ENCODE measurements around the gene NECAB3.
"Not testable (repeated sequence)": the region's sequence is repeated elsewhere in the genome, so short reads cannot be mapped to it uniquely, and the experiment has no call there.

Gene NECAB3, protein sequence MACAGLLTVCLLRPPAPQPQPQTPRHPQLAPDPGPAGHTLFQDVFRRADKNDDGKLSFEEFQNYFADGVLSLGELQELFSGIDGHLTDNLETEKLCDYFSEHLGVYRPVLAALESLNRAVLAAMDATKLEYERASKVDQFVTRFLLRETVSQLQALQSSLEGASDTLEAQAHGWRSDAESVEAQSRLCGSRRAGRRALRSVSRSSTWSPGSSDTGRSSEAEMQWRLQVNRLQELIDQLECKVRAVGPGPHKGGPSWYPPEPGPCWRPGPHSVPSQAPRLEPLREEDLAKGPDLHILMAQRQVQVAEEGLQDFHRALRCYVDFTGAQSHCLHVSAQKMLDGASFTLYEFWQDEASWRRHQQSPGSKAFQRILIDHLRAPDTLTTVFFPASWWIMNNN

DNA sequence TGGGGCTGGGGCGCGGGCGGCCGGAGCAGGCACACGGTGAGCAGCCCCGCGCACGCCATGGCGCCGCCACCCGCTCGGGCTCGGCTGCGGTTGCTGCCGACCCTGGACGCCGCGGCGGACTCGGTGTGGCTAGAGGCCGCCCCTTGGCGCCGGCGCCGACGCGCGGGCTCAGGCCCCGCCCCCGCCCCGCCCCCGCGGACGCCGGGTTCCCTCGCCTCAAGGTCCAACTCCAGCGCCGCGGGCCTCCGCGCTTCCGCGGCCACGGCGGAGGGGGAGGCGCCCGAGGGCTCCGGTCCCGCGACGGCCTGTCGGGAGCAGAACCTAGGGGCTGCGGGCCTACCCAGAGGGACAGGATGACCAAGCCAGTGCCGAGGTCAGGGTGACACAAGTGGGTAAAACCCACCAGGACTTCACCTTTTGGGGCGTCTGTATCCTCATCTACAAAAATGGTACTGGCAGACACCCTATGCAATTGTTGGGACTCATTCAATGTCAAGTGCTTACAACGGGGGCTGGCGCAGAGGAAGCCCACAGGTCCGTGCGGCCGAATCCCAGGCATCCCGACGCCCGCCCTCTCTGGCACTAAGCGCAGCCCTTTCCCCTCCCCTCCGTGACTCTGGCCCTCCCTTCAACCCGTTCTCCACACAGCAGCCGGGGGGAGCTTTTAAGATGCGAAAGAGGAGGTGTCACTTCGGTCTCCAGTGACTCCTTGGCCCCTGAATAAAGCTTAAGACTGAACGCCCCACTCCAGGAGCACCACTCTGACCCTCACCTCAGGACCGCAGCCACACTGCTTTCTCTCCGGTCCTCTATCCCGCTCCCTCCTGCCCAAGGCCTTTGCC, at the start of gene NECAB3:
Gene NECAB3, minus strand, starts transcription at position 135 of the 842 bp plus-strand sequence. Its CDS starts 76 bp downstream, at position 59.
- DNase-seq, result peak; percentile 69

DNA sequence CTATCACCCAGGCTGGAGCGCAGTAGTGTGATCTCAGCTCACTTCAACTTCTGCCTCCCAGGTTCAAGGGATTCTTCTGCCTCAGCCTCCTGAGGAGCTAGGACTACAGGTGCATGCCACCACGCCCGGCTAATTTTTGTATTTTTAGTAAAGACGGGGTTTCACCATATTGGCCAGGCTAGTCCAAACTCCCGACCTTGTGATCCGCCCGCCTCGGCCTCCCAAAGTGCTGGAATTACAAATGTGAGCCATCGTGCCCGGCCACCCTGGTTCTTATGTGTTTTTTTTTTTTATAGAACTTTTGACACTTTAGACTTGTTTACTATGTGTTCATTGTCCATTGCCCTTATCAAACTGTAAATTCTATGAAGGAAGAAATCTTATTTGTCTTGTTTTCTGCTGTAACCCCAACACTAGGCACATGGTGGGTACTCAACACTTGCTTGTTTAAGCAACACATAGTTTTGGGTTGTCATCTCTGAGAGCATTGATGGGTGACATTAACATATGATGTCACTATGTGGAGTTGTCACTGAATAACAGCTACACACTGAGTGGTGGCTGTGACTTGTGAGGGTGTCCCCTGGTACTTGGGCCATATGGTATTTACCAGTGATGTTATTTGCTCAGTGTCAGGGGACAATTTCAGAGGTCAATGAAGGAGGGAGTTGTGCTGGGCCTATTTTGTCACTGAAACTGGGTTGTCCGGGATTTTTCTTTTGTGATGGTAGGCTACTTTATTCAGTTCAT, 47.3 kb upstream of the NECAB3 start:
- DNase-seq, result no peak

- peak; percentile 97 for DNase-seq
Measured at GRCh38 chr20:33719989-33720709, 45.9 kb upstream of the NECAB3 start, which contains the start of gene PXMP4. PXMP4 (minus strand) TSS chr20:33720310; CDS start chr20:33720207, 103 bp downstream.

GRCh38 chr20:33719277-33719988, 45.2 kb upstream of the NECAB3 start:
- DNase-seq, result no peak

GRCh38 chr20:33716498-33716897, 42.3 kb upstream of the NECAB3 start:
- DNase-seq, result no peak

GRCh38 chr20:33713865-33714367, 39.7 kb upstream of the NECAB3 start:
- DNase-seq, result no peak

DNA sequence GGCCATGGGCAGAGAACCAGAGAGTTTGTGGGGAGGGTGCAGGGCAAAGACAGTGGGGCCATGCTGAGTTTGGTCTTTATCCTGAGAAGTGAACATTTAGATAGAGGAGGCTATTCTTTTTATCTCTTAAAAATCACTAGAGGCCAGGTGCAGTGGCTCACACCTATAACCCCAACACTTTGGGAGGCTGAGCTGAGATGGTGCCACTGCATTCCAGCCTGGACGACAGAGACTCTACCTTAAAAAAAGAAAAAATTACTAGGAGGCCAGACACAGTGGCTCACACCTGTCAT, 37.2 kb upstream of the NECAB3 start:
- DNase-seq, result no peak

DNA sequence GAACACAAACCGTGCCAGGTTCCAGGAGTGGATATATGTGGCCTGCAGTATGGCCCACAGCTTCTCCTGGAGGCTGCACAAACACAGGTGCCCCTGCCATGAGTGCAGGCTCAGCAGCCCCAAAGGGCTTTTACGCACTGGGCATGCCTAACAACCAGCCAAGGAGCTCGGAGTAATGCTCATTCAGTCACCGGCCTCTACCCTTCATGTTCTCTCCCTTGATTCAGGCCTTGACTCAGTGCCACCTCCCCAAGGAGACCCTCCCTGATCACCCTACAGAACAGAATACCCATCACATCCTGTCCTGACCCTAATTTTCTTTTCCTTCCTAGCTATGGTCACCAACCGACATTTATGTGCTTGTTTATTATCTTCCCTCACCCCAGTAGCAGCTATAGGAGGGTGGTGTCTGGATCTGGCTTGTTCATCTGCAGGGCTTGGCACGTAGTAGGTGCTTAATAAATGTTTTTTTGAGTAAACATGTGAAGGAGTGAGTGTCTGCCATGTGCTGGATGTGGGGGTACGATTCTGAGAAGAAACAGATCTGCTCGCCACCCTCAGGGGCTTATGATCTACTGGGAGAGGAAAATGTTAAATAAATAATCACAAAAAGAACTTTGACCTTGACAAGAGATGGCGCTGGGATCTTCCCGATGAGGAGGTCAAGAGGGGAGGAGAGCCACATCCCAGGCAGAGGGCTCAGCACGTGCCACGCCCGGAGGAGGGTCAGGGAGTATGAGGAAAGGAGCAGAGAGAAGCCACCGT, 36.6 kb upstream of the NECAB3 start:
- no peak for DNase-seq

- DNase-seq, result no peak
Measured at GRCh38 chr20:33709905-33710541, 35.8 kb upstream of the NECAB3 start.

DNA sequence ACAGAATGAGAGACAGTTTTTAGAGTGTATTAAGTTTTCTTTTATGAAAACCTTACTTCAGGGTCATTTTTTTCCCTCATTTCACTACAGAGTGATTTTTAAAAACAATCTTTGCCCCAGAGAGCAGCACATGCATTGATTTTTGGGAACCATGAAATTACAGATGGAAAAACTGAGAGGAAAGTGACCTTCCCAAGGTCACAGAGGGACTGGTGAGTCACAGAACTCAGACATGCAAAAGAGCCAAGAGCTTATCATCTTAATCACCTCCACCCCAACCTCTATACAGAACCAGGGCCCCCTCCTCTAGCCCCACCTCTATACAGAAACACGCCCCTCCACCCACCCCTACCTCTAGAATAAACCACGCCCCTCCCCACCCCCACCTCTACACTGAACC, 35.2 kb upstream of the NECAB3 start:
- DNase-seq, result no peak

DNA sequence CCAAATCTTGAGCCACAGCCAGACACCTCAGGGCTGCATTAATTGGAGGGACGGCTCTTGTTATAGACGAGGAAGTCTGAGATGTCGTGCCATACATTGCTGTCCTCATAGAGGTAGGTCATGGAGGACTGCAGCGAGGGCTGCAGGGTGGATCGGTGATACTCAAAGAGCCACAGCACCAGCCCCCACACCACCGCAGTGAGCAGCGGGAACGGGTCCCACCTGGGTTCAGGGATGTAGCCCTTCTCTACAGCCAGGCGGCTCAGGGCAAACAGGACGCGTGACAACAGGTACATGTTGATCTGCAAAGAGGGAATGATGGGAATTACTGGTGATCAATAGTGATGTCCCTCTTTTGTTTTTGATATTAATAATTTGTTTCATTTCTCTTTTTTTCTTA, 33.4 kb upstream of the NECAB3 start:
- no peak for DNase-seq

GRCh38 chr20:33704197-33704924, 30.1 kb upstream of the NECAB3 start:
- no peak for DNase-seq

DNA sequence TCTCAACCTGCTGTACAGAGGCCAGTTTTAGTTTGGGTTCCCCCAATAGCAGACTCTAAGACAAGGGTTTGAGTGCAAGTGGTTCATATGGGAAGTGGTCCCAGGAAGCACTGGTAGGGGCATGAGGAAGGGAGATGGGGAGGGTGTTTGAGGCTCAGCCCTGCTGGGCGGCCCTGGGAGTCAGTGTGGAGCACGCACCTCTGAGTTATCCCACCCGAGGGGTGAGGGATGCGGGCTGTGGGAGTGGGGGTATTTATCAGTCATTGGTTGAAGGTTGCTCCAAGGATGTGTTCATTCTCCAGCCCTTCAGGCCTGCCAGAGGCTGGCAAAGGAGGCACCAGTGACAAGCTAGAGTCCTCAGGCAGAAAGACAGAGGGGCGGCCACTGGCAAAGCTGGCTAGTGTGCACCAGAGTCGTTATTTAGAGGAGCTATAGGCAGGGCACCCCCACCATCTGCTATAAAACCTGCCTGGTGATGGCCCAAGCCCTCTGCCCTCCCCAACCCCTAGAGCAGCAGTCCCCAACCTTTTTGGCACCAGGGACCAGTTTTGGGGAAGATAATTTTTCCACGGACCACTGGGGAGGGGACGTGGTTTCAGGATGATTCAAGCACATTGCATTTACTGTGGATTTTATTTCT, 29.4 kb upstream of the NECAB3 start:
- no peak for DNase-seq

DNA sequence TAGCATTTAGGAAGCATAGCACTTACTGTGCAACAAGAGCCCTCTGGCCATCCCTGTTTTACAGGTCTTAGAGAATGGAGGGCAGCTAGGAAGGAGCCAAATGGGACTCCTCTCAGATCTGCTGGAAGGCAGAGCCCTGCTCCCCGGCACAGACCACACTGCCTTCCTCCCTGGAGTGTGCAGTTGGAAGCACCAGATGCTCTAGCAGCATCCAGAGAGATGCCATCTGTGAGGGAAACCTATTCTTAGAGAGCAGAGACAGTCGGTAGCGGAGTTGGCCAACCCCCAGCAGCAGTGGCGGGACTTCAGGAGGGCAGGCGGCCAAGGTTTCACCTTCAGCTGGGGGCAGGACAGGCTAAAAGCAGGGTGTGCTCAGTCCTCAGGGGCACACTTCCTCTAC, 28.6 kb upstream of the NECAB3 start:
- no peak for DNase-seq

- no peak for DNase-seq
Measured at GRCh38 chr20:33701629-33702450, 27.6 kb upstream of the NECAB3 start.

DNA sequence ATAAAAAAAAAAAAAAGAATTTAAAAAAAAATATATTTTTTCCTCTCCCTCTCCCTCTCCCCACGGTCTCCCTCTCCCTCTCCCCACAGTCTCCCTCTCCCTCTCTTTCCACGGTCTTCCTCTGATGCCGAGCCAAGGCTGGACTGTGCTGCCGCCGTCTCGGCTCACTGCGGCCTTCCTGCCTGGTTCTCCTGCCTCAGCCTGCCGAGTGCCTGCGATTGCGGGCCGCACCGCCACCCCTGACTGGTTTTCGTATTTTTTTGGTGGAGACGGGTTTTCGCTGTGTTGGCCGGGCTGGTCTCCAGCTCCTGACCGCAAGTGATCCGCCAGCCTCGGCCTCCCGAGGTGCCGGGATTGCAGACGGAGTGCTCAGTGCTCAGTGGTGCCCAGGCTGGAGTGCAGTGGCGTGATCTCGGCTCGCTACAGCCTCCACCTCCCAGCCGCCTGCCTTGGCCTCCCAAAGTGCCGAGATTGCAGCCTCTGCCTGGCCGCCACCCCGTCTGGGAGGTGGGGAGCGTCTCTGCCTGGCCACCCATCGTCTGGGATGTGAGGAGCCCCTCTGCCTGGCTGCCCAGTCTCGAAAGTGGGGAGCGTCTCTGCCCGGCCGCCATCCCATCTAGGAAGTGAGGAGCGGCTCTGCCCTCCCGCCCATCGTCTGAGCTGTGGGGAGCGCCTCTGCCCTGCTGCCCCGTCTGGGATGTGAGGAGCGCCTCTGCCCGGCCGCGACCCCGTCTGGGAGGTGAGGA, 26.6 kb upstream of the NECAB3 start:
- not testable (repeated sequence) for DNase-seq

DNA sequence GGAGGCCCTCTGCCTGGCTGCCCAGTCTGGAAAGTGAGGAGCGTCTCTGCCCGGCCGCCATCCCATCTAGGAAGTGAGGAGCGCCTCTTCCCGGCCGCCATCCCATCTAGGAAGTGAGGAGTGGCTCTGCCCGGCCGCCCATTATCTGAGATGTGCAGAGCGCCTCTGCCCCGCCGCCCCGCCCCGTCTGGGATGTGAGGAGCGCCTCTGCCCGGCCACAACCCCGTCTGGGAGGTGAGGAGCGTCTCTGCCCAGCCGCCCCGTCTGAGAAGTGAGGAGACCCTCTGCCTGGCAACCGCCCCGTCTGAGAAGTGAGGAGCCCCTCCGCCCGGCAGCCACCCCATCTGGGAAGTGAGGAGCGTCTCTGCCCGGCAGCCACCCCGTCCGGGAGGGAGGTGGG, 24.7 kb upstream of the NECAB3 start:
- DNase-seq, result not testable (repeated sequence)

DNA sequence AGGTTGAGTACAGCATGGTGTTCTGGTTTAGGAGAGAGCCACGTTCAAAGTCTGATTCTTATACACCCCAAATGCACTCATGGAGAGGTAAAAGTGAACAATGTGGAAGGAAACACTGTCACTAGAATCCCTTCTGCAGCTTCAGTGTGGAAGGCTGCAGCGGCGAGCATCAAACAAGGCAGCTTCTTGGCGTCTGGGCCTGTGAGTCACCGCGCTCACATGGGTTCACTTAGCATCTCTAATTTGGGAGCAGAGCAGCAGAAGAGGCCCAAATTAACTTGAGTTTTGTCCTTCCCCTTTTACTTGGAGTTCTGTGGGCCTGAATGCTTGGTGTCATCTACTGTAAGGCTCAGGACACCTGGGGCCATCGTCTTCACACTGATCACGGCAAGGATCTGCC, 22.9 kb upstream of the NECAB3 start:
- DNase-seq, result no peak
